ENCODE data around the gene SESN1. TPM values are rescaled to one million over a fixed set of nuclear protein-coding genes. Genes with fewer than 3 reads are reported as not detected.

SESN1 gene
- total RNA-seq, 1 experiment from 2014 or later, result 17.5 TPM

DNA sequence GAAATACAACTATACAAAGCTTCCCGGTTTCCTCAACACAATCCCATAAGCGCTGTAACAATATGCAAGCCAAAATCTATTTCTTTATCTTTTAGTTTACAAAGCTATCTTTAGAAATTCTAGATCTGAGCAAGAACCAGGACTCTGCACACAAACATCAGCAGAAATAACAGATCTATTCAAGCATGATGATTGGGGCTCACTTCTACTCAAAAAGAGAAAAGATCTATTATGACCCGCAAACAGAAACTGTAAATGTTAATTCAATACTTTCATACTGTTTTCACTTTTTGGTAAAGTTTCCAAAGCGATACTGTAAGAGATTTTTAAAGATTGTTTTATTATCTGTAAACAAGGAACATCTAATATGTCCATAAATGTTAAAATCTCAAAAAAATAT lies 86.6 kb downstream of the SESN1 start:
- Histone ChIP-seq H3T11ph (ENCODE audit: low read length) (no peak overlapping the region), H3K9ac (ENCODE audit: extremely low read depth, insufficient read length, low read length) (no peak overlapping the region), H3K79me2 (ENCODE audit: insufficient read depth, low read length) (no peaks in the 10 kb centered on the region; the same call in 1 of the 2 replicates), H3K4me2 (ENCODE audit: insufficient read depth, insufficient read length, low read length) (peak overlapping the region; percentile 75), H4K8ac (replicated peaks; ENCODE audit: insufficient read length, low read depth, low read length) (no peak overlapping the region), H3K23me2 (ENCODE audit: insufficient read length, low read depth, low read length, poor library complexity, severe bottlenecking) (peaks cover 4% of the 10 kb centered on the region), H4K91ac (ENCODE audit: insufficient read length, low read depth, low read length) (no peak overlapping the region), H3K79me1 (ENCODE audit: insufficient read depth, low read depth, low read length, poor library complexity, severe bottlenecking) (no peaks in the 10 kb centered on the region), H2BK12ac (ENCODE audit: insufficient read length, low read depth, low read length) (no peak overlapping the region), H4K20me1 (ENCODE audit: control insufficient read depth, insufficient read depth, insufficient read length) (no peaks in the 10 kb centered on the region), H4K5ac (ENCODE audit: insufficient read length, low read depth, low read length) (no peak overlapping the region), H3K18ac (ENCODE audit: insufficient read length, low read depth, low read length) (no peak overlapping the region), H3K14ac (ENCODE audit: insufficient read depth, low read length) (no peak overlapping the region), H2AFZ (ENCODE audit: low read length) (no peak overlapping the region), H3K56ac (ENCODE audit: insufficient read length, low read depth, low read length) (no peak overlapping the region), H2BK5ac (ENCODE audit: insufficient read length, low read length) (no peak overlapping the region), H2BK15ac (ENCODE audit: low read depth, low read length) (no peak overlapping the region), H3K27me3 (ENCODE audit: insufficient read depth, low read length) (no peaks in the 10 kb centered on the region), H2BK20ac (ENCODE audit: low read depth, low read length, poor library complexity, severe bottlenecking) (no peak overlapping the region), H2AK5ac (ENCODE audit: insufficient read length, low read length) (no peak overlapping the region), H3K9me3 (ENCODE audit: control insufficient read depth, low read depth, low read length) (no peaks in the 10 kb centered on the region), H3K23ac (ENCODE audit: insufficient read length, low read depth, low read length) (no peak overlapping the region), H2BK120ac (ENCODE audit: low read depth, low read length, poor library complexity, severe bottlenecking) (no peak overlapping the region), H3K4ac (ENCODE audit: low read depth, low read length) (no peak overlapping the region), H3K4me1 (ENCODE audit: insufficient read depth, low read length) (no peaks in the 10 kb centered on the region), H3K27ac (ENCODE audit: insufficient read length, low read depth, low read length) (no peak overlapping the region)
- Mint-ChIP-seq H3K36me3 (ENCODE audit: insufficient read depth in 1 of 3, low read depth in 3 of 3) (no peaks in the 10 kb centered on the region), H3K9me3 (no peaks in the 10 kb centered on the region), H3K27me3 (ENCODE audit: low read depth) (no peaks in the 10 kb centered on the region), H3K27ac (no peak overlapping the region), H3K4me1 (peaks cover 25 to 29% of the 10 kb centered on the region in 2 experiments), H3K4me3 (peak overlapping the region in 1 of 2 experiments; percentile 86; a peak in 3 of 5 replicates)
- TF ChIP-seq, protein P1, sequence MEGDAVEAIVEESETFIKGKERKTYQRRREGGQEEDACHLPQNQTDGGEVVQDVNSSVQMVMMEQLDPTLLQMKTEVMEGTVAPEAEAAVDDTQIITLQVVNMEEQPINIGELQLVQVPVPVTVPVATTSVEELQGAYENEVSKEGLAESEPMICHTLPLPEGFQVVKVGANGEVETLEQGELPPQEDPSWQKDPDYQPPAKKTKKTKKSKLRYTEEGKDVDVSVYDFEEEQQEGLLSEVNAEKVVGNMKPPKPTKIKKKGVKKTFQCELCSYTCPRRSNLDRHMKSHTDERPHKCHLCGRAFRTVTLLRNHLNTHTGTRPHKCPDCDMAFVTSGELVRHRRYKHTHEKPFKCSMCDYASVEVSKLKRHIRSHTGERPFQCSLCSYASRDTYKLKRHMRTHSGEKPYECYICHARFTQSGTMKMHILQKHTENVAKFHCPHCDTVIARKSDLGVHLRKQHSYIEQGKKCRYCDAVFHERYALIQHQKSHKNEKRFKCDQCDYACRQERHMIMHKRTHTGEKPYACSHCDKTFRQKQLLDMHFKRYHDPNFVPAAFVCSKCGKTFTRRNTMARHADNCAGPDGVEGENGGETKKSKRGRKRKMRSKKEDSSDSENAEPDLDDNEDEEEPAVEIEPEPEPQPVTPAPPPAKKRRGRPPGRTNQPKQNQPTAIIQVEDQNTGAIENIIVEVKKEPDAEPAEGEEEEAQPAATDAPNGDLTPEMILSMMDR (conservative IDR thresholded peaks at IDR 0.05), result no peak
- DNase-seq, result no peak
- no CpG with 5 or more reads among the region's 4 CpGs for WGBS (ENCODE audit: extremely low coverage, insufficient read length, low lambda C conversion rate)

All from H9 (cell line).